ENCODE measurements around the gene SIK3. TPM values are rescaled to one million over a fixed set of nuclear protein-coding genes. Genes with fewer than 3 reads are reported as not detected.

The SIK3 gene
- total RNA-seq, 1 experiment from 2014 or later = 31.4 TPM

GRCh38 chr11:116932181-116932580 is 166.0 kb downstream of the SIK3 start:
- H3K9me3 Mint-ChIP-seq = no peaks in the 10 kb centered on the region
- no peak overlapping the region for H3K56ac ChIP-seq (ENCODE audit: insufficient read length, low read depth, low read length)

More at GRCh38 chr11:116932181-116932580, 166.0 kb downstream of the SIK3 start:
- H3K4me2 ChIP-seq (ENCODE audit: insufficient read depth, insufficient read length, low read length) = no peak overlapping the region
- no peak overlapping the region for H3K27ac ChIP-seq (ENCODE audit: insufficient read length, low read depth, low read length)
- H4K5ac ChIP-seq (ENCODE audit: insufficient read length, low read depth, low read length) = no peak overlapping the region
- H3K79me1 ChIP-seq (ENCODE audit: insufficient read depth, low read depth, low read length, poor library complexity, severe bottlenecking) = no peaks in the 10 kb centered on the region
- H2BK120ac ChIP-seq (ENCODE audit: low read depth, low read length, poor library complexity, severe bottlenecking) = no peak overlapping the region
- H3K23me2 ChIP-seq (ENCODE audit: insufficient read length, low read depth, low read length, poor library complexity, severe bottlenecking) = no peaks in the 10 kb centered on the region
- peak overlapping the region; percentile 72 for H3T11ph ChIP-seq (ENCODE audit: low read length)
- no peak overlapping the region for H4K8ac ChIP-seq (replicated peaks; ENCODE audit: insufficient read length, low read depth, low read length)
- H3K23ac ChIP-seq (ENCODE audit: insufficient read length, low read depth, low read length) = no peak overlapping the region
- no peak overlapping the region for H2BK5ac ChIP-seq (ENCODE audit: insufficient read length, low read length)
- H3K18ac ChIP-seq (ENCODE audit: insufficient read length, low read depth, low read length) = no peak overlapping the region
- H4K20me1 ChIP-seq (ENCODE audit: control insufficient read depth, insufficient read depth, insufficient read length) = no peaks in the 10 kb centered on the region
- H3K36me3 Mint-ChIP-seq (ENCODE audit: insufficient read depth in 1 of 3, low read depth in 3 of 3) = peaks cover 3 to 10% (median 4%) of the 10 kb centered on the region in 3 experiments; a peak in 6 of 7 replicates
- H2AK5ac ChIP-seq (ENCODE audit: insufficient read length, low read length) = no peak overlapping the region
- H2BK12ac ChIP-seq (ENCODE audit: insufficient read length, low read depth, low read length) = no peak overlapping the region
- no peak overlapping the region for H2AFZ ChIP-seq (ENCODE audit: low read length)
- H3K27ac Mint-ChIP-seq = peak overlapping the region in 2 of 3 experiments; percentile 18 to 19; a peak in 1 of 7 replicates
- H3K4me1 Mint-ChIP-seq = peaks cover 20% of the 10 kb centered on the region in 2 experiments
- no peak overlapping the region for H3K9ac ChIP-seq (ENCODE audit: extremely low read depth, insufficient read length, low read length)
- no peaks in the 10 kb centered on the region for H3K27me3 Mint-ChIP-seq (ENCODE audit: low read depth)
- no peak overlapping the region for H4K91ac ChIP-seq (ENCODE audit: insufficient read length, low read depth, low read length)
- H3K4ac ChIP-seq (ENCODE audit: low read depth, low read length) = no peak overlapping the region
- no peaks in the 10 kb centered on the region for H3K9me3 ChIP-seq (ENCODE audit: control insufficient read depth, low read depth, low read length)
- no peak for DNase-seq
- no peak for TF ChIP-seq CTCF (conservative IDR thresholded peaks at IDR 0.05)
- H3K4me1 ChIP-seq (ENCODE audit: insufficient read depth, low read length) = peaks cover 5% of the 10 kb centered on the region; the same call in 1 of the 2 replicates
- H3K14ac ChIP-seq (ENCODE audit: insufficient read depth, low read length) = no peak overlapping the region
- H3K27me3 ChIP-seq (ENCODE audit: insufficient read depth, low read length) = no peaks in the 10 kb centered on the region
- no peak overlapping the region for H3K4me3 Mint-ChIP-seq
- no peak overlapping the region for H2BK15ac ChIP-seq (ENCODE audit: low read depth, low read length)
- no peaks in the 10 kb centered on the region for H3K79me2 ChIP-seq (ENCODE audit: insufficient read depth, low read length)
- no CpG with 5 or more reads among the region's 7 CpGs for WGBS (ENCODE audit: extremely low coverage, insufficient read length, low lambda C conversion rate)
- H2BK20ac ChIP-seq (ENCODE audit: low read depth, low read length, poor library complexity, severe bottlenecking) = no peak overlapping the region
